CD4-positive, alpha-beta T cell treated with Interleukin-1 beta for 1 hour (primary cell): ENCODE data around the gene ERCC6L2.

Experiments
- DNase-seq, 2 donors: peaks; one replicate each; pipeline ENCODE4 v3.0.0-alpha.2; 2020 to 2022

Gene ERCC6L2

GRCh38 chr9:95870906-95871305, 4.6 kb upstream of the ERCC6L2 start:
- DNase-seq = no peak

GRCh38 chr9:95874303-95874988, 1.0 kb upstream of the ERCC6L2 start:
- DNase-seq = no peak

GRCh38 chr9:95874989-95875304, 544 bp upstream of the ERCC6L2 start:
- DNase-seq = peak; percentile 53 to 64

GRCh38 chr9:95876138-95876444, 600 bp downstream of the ERCC6L2 start:
- DNase-seq = no peak

- peak in 1 of 2 donors; percentile 32 for DNase-seq
Measured at GRCh38 chr9:95876595-95876994, 1.1 kb downstream of the ERCC6L2 start.

GRCh38 chr9:95877984-95878383, 2.5 kb downstream of the ERCC6L2 start:
- DNase-seq = no peak

GRCh38 chr9:95879591-95879990, 4.1 kb downstream of the ERCC6L2 start:
- no peak for DNase-seq

- DNase-seq = peak in 1 of 2 donors; percentile 34
Measured at GRCh38 chr9:95880021-95880690, 4.7 kb downstream of the ERCC6L2 start.

GRCh38 chr9:95887926-95888497, 12.5 kb downstream of the ERCC6L2 start:
- DNase-seq = no peak

- no peak for DNase-seq
Measured at GRCh38 chr9:95890594-95890993, 15.1 kb downstream of the ERCC6L2 start.

GRCh38 chr9:95891067-95891671, 15.7 kb downstream of the ERCC6L2 start:
- no peak for DNase-seq

- no peak for DNase-seq
Measured at GRCh38 chr9:95892690-95893089, 17.2 kb downstream of the ERCC6L2 start.

GRCh38 chr9:95896580-95896979, 21.1 kb downstream of the ERCC6L2 start:
- no peak for DNase-seq

GRCh38 chr9:95901506-95901905, 26.0 kb downstream of the ERCC6L2 start:
- no peak for DNase-seq

GRCh38 chr9:95903398-95903797, 27.9 kb downstream of the ERCC6L2 start:
- no peak for DNase-seq

GRCh38 chr9:95907794-95908193, 32.3 kb downstream of the ERCC6L2 start:
- no peak for DNase-seq

- no peak for DNase-seq
Measured at GRCh38 chr9:95910023-95910707, 34.7 kb downstream of the ERCC6L2 start.

- no peak for DNase-seq
Measured at GRCh38 chr9:95910770-95911340, 35.4 kb downstream of the ERCC6L2 start.

- DNase-seq = no peak
Measured at GRCh38 chr9:95912773-95913172, 37.3 kb downstream of the ERCC6L2 start.

GRCh38 chr9:95920017-95920416, 44.5 kb downstream of the ERCC6L2 start:
- no peak for DNase-seq

- no peak for DNase-seq
Measured at GRCh38 chr9:95923794-95924193, 48.3 kb downstream of the ERCC6L2 start.

- DNase-seq = no peak
Measured at GRCh38 chr9:95924987-95925386, 49.5 kb downstream of the ERCC6L2 start.
